ENCODE measurements around the gene PLA2R1.
"Not testable (repeated sequence)": the region's sequence is repeated elsewhere in the genome, so short reads cannot be mapped to it uniquely, and the experiment has no call there.

The PLA2R1 gene

GRCh38 chr2:160042054-160042453 is 20.4 kb downstream of the PLA2R1 start:
- Histone ChIP-seq H3K27me3 (ENCODE audit: low read length) (no peaks in the 10 kb centered on the region), H3K4me2 (ENCODE audit: low read depth, low read length, poor library complexity, severe bottlenecking) (no peak overlapping the region), H3K9me2 (replicated peaks; ENCODE audit: insufficient read depth, low read length) (no peaks in the 10 kb centered on the region), H3F3A (ENCODE audit: insufficient read depth) (no peaks in the 10 kb centered on the region), H3K36me3 (ENCODE audit: low read length) (no peaks in the 10 kb centered on the region), H3K9me3 (ENCODE audit: insufficient read depth, low read length) (no peaks in the 10 kb centered on the region), H3K9ac (ENCODE audit: low read length) (no peak overlapping the region), H3K27ac (ENCODE audit: low read depth, low read length) (no peak overlapping the region), H2AFZ (ENCODE audit: low read depth, low read length, severe bottlenecking) (no peak overlapping the region), H3K4me3 (ENCODE audit: insufficient read depth, low read length, poor library complexity, severe bottlenecking) (no peak overlapping the region), H3K79me2 (ENCODE audit: insufficient read depth, low read length) (no peaks in the 10 kb centered on the region), H4K20me1 (ENCODE audit: low read depth, low read length) (no peaks in the 10 kb centered on the region)
- TF ChIP-seq CTCF (IDR thresholded peaks at IDR 0.05; ENCODE audit: insufficient read depth, low read length, poor library complexity, severe bottlenecking) (no peak), EZH2phosphoT487 (conservative IDR thresholded peaks at IDR 0.05; ENCODE audit: low read length) (no peak)

GRCh38 chr2:160041091-160041490 is 21.3 kb downstream of the PLA2R1 start:
- no peak overlapping the region for H3K9ac ChIP-seq (ENCODE audit: low read length)

DNA sequence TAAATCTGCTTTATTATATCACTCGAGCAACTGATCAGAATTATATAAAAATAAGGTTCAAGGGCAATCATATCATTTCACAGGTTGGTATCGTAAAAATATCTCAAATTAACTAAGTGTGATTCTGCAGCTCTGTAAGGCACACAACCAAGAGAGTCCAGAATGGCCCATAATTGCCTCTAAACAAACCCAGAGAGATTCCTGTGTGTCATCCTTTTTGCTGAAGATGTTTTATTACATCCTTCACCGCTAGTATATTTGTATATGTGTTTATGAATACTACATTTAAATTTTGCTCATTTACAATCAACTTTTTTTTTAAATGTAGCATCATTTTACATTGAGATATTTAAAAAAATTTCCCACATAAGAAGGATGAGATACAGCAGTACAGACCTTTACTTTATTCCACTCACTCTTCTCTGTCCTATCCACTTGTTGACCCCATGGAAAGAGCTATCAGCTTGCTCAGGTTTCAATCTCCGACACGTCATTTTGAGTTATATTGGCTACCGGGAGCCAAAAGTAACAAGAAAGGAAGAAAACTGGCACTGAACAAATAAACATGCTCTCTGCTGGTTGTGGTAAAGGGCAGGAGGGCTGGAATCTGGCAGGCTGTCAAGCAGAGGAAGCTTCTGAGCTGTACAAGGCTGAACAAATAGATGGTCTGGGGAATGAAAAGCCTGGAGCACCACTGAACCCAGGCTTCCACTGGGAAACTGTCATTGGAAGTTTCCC is 23.1 kb downstream of the PLA2R1 start:
- no peaks in the 10 kb centered on the region for H3K79me2 ChIP-seq (ENCODE audit: insufficient read depth, low read length)
- no peak overlapping the region for H3K4me3 ChIP-seq (ENCODE audit: insufficient read depth, low read length, poor library complexity, severe bottlenecking)
- no peaks in the 10 kb centered on the region for H3K27me3 ChIP-seq (ENCODE audit: low read length)

More at GRCh38 chr2:160041091-160041490, 21.3 kb downstream of the PLA2R1 start:
- Histone ChIP-seq H3K9me2 (replicated peaks; ENCODE audit: insufficient read depth, low read length) (no peaks in the 10 kb centered on the region), H3F3A (ENCODE audit: insufficient read depth) (no peaks in the 10 kb centered on the region), H3K79me2 (ENCODE audit: insufficient read depth, low read length) (no peaks in the 10 kb centered on the region), H3K27ac (ENCODE audit: low read depth, low read length) (no peak overlapping the region), H3K9me3 (ENCODE audit: insufficient read depth, low read length) (no peaks in the 10 kb centered on the region), H3K27me3 (ENCODE audit: low read length) (no peaks in the 10 kb centered on the region), H3K36me3 (ENCODE audit: low read length) (no peaks in the 10 kb centered on the region), H2AFZ (ENCODE audit: low read depth, low read length, severe bottlenecking) (no peak overlapping the region), H4K20me1 (ENCODE audit: low read depth, low read length) (no peaks in the 10 kb centered on the region), H3K4me3 (ENCODE audit: insufficient read depth, low read length, poor library complexity, severe bottlenecking) (no peak overlapping the region), H3K4me2 (ENCODE audit: low read depth, low read length, poor library complexity, severe bottlenecking) (no peak overlapping the region)
- TF ChIP-seq CTCF (IDR thresholded peaks at IDR 0.05; ENCODE audit: insufficient read depth, low read length, poor library complexity, severe bottlenecking) (no peak), EZH2phosphoT487 (conservative IDR thresholded peaks at IDR 0.05; ENCODE audit: low read length) (no peak)

DNA sequence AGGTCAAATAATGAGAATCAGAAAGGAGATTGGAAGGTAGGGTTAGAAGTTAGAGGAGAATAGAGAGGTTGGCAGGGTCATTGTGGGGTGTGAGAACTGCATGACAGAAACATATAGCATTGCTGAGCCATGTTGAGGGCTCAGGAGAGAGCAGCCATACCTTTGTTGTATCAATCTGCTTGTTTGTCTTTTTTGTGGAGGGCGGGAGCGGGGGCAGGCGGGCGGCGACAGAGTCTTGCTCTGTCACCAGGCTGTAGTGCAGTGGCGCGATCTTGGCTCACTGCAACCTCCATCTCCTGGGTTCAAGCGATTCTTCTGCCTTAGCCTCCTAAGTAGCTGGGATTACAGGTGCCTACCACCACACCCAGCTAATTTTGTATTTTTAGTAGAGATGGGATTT is 23.8 kb downstream of the PLA2R1 start:
- not testable (repeated sequence) for H3K9me3 ChIP-seq (ENCODE audit: insufficient read depth, low read length); H3K9me2 ChIP-seq (replicated peaks; ENCODE audit: insufficient read depth, low read length); H3K27ac ChIP-seq (ENCODE audit: low read depth, low read length)

More for the DNA sequence above, 23.1 kb downstream of the PLA2R1 start:
- TF ChIP-seq EZH2phosphoT487 (conservative IDR thresholded peaks at IDR 0.05; ENCODE audit: low read length) (no peak), CTCF (IDR thresholded peaks at IDR 0.05; ENCODE audit: insufficient read depth, low read length, poor library complexity, severe bottlenecking) (no peak)
- Histone ChIP-seq H3K36me3 (ENCODE audit: low read length) (no peaks in the 10 kb centered on the region), H4K20me1 (ENCODE audit: low read depth, low read length) (no peaks in the 10 kb centered on the region), H3K9me3 (ENCODE audit: insufficient read depth, low read length) (no peaks in the 10 kb centered on the region), H3K4me2 (ENCODE audit: low read depth, low read length, poor library complexity, severe bottlenecking) (no peak overlapping the region), H3K27ac (ENCODE audit: low read depth, low read length) (no peak overlapping the region), H2AFZ (ENCODE audit: low read depth, low read length, severe bottlenecking) (no peak overlapping the region), H3K9me2 (replicated peaks; ENCODE audit: insufficient read depth, low read length) (no peaks in the 10 kb centered on the region), H3K9ac (ENCODE audit: low read length) (no peak overlapping the region), H3F3A (ENCODE audit: insufficient read depth) (no peaks in the 10 kb centered on the region)

More for the DNA sequence above, 23.8 kb downstream of the PLA2R1 start:
- H3K4me2 ChIP-seq (ENCODE audit: low read depth, low read length, poor library complexity, severe bottlenecking); H4K20me1 ChIP-seq (ENCODE audit: low read depth, low read length); H3K36me3 ChIP-seq (ENCODE audit: low read length); H3K9ac ChIP-seq (ENCODE audit: low read length); H2AFZ ChIP-seq (ENCODE audit: low read depth, low read length, severe bottlenecking); H3K4me3 ChIP-seq (ENCODE audit: insufficient read depth, low read length, poor library complexity, severe bottlenecking); H3K79me2 ChIP-seq (ENCODE audit: insufficient read depth, low read length); H3F3A ChIP-seq (ENCODE audit: insufficient read depth); H3K27me3 ChIP-seq (ENCODE audit: low read length): not testable (repeated sequence)
